K562 (cell line): ENCODE measurements around the gene WFDC13.

Experiments
- CHD4 ChIP-seq: fragments of 200-600 bp; sonication (generic); IDR thresholded peaks from 3 replicates; pipeline ENCODE4 v1.6.1; 2012; ENCODE audit warnings: low read depth, mild to moderate bottlenecking, mixed read lengths, low read length, inconsistent platforms; ENCODE audit not compliant: insufficient read depth, insufficient replicate concordance, poor library complexity, severe bottlenecking
- TF ChIP-seq, protein P1 (sequence below), 3 experiments: IDR thresholded peaks in 2 of 3; conservative IDR thresholded peaks in 1 of 3; 2 replicates each; pipeline ENCODE4 v1.5.1; 2011 to 2012; ENCODE audit warnings: low read length in 3 of 3, mild to moderate bottlenecking in 3 of 3, control low read depth in 2 of 3, improper control_type of control experiment in 1 of 3, inconsistent platforms in 1 of 3, low read depth in 1 of 3, mixed read lengths in 1 of 3, moderate library complexity in 1 of 3; ENCODE audit not compliant: insufficient read depth in 2 of 3

DNA sequence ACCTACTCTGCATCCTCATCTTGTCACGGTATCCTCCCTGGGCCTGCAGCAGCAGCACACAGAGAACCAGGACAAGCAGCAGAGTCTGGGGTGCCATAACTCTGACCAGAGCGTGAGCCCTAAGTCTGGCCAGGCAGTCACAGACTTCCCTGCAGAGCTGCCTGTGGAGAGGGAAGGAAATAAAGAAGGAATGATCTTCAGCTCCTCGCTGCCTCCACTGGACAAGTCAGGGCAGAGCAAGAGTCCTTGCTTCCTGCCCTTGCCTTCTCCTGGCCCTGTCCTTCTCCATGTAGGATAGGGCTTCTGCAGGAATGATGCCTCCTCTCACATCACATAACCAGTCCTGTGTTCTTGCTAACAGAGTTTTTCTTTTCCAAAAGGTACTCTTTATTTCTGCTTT, 15.9 kb upstream of the WFDC13 start:
- TF ChIP-seq CHD4 = no peak
- TF ChIP-seq, protein P1, sequence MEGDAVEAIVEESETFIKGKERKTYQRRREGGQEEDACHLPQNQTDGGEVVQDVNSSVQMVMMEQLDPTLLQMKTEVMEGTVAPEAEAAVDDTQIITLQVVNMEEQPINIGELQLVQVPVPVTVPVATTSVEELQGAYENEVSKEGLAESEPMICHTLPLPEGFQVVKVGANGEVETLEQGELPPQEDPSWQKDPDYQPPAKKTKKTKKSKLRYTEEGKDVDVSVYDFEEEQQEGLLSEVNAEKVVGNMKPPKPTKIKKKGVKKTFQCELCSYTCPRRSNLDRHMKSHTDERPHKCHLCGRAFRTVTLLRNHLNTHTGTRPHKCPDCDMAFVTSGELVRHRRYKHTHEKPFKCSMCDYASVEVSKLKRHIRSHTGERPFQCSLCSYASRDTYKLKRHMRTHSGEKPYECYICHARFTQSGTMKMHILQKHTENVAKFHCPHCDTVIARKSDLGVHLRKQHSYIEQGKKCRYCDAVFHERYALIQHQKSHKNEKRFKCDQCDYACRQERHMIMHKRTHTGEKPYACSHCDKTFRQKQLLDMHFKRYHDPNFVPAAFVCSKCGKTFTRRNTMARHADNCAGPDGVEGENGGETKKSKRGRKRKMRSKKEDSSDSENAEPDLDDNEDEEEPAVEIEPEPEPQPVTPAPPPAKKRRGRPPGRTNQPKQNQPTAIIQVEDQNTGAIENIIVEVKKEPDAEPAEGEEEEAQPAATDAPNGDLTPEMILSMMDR (IDR thresholded peaks at IDR 0.05 in 2 of 3, conservative IDR thresholded peaks at IDR 0.05 in 1 of 3; ENCODE audit: insufficient read depth in 2 of 3, low read depth in 1 of 3, low read length in 3 of 3) = peak in 1 of 3 experiments; percentile 12; a peak in 1 of 6 replicates
